ENCODE measurements around the gene CASZ1.

Gene CASZ1

GRCh38 chr1:10681296-10682107 is 114.9 kb downstream of the CASZ1 start:
- DNase-seq, result no peak

GRCh38 chr1:10680487-10680886 is 116.0 kb downstream of the CASZ1 start:
- no peak for DNase-seq

GRCh38 chr1:10679496-10680220 is 116.8 kb downstream of the CASZ1 start:
- DNase-seq, result no peak

- DNase-seq, result no peak
Measured at GRCh38 chr1:10678852-10679251, 117.6 kb downstream of the CASZ1 start.

- no peak for DNase-seq
Measured at GRCh38 chr1:10678402-10678801, 118.0 kb downstream of the CASZ1 start.

- DNase-seq, result no peak
Measured at GRCh38 chr1:10677491-10678391, 118.7 kb downstream of the CASZ1 start.

GRCh38 chr1:10676963-10677362 is 119.5 kb downstream of the CASZ1 start:
- no peak for DNase-seq

GRCh38 chr1:10675813-10676212 is 120.6 kb downstream of the CASZ1 start:
- DNase-seq, result no peak

- no peak for DNase-seq
Measured at GRCh38 chr1:10674700-10675609, 121.5 kb downstream of the CASZ1 start.

GRCh38 chr1:10674222-10674621 is 122.2 kb downstream of the CASZ1 start:
- DNase-seq, result no peak

- DNase-seq, result no peak
Measured at GRCh38 chr1:10673109-10673711, 123.2 kb downstream of the CASZ1 start.

GRCh38 chr1:10672343-10673050 is 123.9 kb downstream of the CASZ1 start:
- DNase-seq, result no peak

GRCh38 chr1:10671622-10672342 is 124.7 kb downstream of the CASZ1 start:
- no peak for DNase-seq

GRCh38 chr1:10671090-10671489 is 125.4 kb downstream of the CASZ1 start:
- DNase-seq, result no peak

GRCh38 chr1:10670190-10670589 is 126.3 kb downstream of the CASZ1 start:
- no peak for DNase-seq

- DNase-seq, result no peak
Measured at GRCh38 chr1:10669570-10669969, 126.9 kb downstream of the CASZ1 start.

GRCh38 chr1:10667861-10668761 is 128.3 kb downstream of the CASZ1 start:
- DNase-seq, result no peak

GRCh38 chr1:10665930-10666850 is 130.3 kb downstream of the CASZ1 start:
- DNase-seq, result no peak

All from KG1 (cell line).